Measurements from ENCODE around the gene ZNF423.

Gene ZNF423

DNA sequence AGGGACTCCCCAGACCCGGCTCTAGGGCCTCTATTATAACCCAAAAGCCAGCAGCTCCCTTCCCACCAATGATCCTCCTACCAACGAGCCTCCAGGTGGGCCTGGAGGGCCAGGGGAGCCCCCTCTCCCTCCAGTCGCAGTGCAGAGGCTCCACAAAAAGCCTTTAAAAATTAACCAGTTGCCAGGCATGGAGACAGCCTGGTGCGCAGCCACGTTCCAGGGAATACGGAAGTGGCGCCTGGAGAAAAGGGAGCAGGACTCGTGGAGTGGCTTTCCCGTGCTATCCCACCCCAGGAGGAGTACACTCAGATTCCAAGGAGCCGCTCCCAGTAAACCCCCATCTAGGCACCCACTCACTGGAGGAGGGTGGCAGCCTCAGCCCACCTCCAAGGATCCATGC, 112.3 kb downstream of the ZNF423 start:
- DNase-seq (ENCODE audit: low read depth) = no peak
- TF ChIP-seq CTCF (IDR thresholded peaks at IDR 0.05; ENCODE audit: insufficient read depth, low read depth, low read length, missing control alignments) = no peak
- no peak overlapping the region for H3K4me3 ChIP-seq (ENCODE audit: low read length)

GRCh38 chr16:49743203-49743464, 112.8 kb downstream of the ZNF423 start:
- TF ChIP-seq CTCF (IDR thresholded peaks at IDR 0.05; ENCODE audit: insufficient read depth, low read depth, low read length, missing control alignments) = no peak
- no peak for DNase-seq (ENCODE audit: low read depth)
- no peak overlapping the region for H3K4me3 ChIP-seq (ENCODE audit: low read length)

DNA sequence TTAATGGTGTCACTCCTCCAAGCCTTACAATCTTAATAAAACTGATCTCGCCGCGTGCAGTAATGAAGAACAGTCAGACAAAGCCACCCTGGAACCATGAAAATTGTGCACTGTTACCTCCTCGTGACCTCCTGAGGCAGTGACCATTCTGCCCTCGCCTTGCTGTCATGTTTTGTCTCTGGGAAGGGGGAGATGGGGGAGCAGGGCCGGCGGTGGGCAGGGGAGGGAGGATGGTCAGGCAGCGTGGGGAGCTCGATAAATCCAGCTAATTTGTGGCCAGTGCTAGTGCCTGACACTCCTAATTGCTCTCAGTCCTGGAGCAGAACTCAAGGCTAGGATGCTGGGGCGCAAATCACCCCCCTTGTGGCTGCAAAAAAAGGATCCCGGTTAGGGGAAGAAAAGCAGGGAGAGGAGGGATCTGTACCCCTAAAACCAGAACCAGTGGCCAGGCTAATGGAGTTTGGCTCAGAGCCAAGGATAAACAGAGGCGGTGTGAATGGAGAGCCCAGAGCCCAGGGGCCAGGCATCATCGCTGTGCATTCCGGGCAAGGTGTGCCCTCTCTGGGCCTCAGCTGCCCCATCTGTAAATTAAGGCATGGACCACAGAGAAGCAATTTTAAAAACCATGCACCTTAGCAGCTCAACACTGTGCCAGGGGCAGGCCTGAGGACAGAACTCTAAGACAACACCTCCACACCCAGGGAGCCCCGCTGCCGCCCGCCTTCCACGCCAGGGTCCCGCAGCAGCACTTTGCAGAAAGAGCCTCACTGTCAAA, 113.3 kb downstream of the ZNF423 start:
- TF ChIP-seq CTCF (IDR thresholded peaks at IDR 0.05; ENCODE audit: insufficient read depth, low read depth, low read length, missing control alignments) = no peak
- no peak overlapping the region for H3K4me3 ChIP-seq (ENCODE audit: low read length)
- DNase-seq (ENCODE audit: low read depth) = no peak

- DNase-seq (ENCODE audit: low read depth) = no peak
- no peak for TF ChIP-seq CTCF (IDR thresholded peaks at IDR 0.05; ENCODE audit: insufficient read depth, low read depth, low read length, missing control alignments)
- no peak overlapping the region for H3K4me3 ChIP-seq (ENCODE audit: low read length)
These were observed 115.7 kb downstream of the ZNF423 start for GRCh38 chr16:49740256-49740655.

DNA sequence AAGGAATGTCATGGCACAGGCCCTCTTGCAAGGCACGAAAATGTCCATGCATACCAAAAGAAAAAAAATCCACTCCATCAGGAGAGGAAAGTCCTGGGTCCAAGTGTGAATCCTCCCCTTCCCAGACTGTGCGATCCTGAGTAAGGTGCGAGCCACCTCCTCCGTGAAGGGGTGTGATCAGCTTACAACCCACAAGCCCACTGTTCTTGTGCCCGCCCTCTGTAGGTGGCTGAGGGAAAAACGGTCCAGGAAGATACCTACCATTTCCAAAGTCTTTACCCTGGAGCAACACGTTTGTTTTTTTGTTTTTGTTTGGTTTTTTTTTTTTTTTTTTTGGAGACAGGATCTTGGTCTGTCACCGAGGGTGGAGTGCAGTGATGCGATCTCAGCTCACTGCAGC, 116.5 kb downstream of the ZNF423 start:
- no peak overlapping the region for H3K4me3 ChIP-seq (ENCODE audit: low read length)
- TF ChIP-seq CTCF (IDR thresholded peaks at IDR 0.05; ENCODE audit: insufficient read depth, low read depth, low read length, missing control alignments) = no peak
- DNase-seq (ENCODE audit: low read depth) = no peak

- DNase-seq (ENCODE audit: low read depth) = no peak
- no peak for TF ChIP-seq CTCF (IDR thresholded peaks at IDR 0.05; ENCODE audit: insufficient read depth, low read depth, low read length, missing control alignments)
- no peak overlapping the region for H3K4me3 ChIP-seq (ENCODE audit: low read length)
These were observed 117.1 kb downstream of the ZNF423 start for GRCh38 chr16:49738832-49739231.

DNA sequence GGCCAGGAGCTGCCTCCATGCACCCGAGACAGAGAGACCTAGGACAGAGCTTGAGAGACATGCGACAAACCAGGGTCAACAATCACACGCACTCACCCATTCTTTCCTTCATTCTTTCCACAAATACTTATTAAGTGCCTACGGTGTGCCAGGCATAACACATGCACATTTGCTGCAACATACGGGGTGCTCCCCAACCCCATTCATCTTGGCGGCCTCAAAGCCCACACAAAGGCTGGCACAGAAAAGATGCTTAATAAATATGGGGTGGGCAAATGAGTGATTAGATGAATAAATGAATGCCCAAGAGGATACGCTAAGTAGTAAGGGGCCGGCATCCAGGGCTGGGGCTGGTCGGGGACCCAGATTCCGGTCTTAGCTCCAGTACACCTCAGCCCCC, 117.9 kb downstream of the ZNF423 start:
- no peak for DNase-seq (ENCODE audit: low read depth)
- TF ChIP-seq CTCF (IDR thresholded peaks at IDR 0.05; ENCODE audit: insufficient read depth, low read depth, low read length, missing control alignments) = no peak
- no peak overlapping the region for H3K4me3 ChIP-seq (ENCODE audit: low read length)
